Uterus (tissue), 4 donors: Measurements from ENCODE around the gene SCCPDH. TPM values are rescaled to one million over a fixed set of nuclear protein-coding genes. Genes with fewer than 3 reads are reported as not detected.
"Not testable (repeated sequence)": the region's sequence is repeated elsewhere in the genome, so short reads cannot be mapped to it uniquely, and the experiment has no call there.

Source experiments
- DNase-seq, 2 donors: peaks; one replicate each; pipeline ENCODE4 v3.0.0-alpha.2; 2019 to 2020
- H3K27ac ChIP-seq, 2 donors: fragments of 200-600 bp; sonication (generic); 1 replicate in 1 of 2; 2 replicates in 1 of 2; pipeline ENCODE4 v1.5.1; 2016 to 2018
- H3K27me3 ChIP-seq, 2 donors: fragments of 200-600 bp; sonication (generic); one replicate each; pipeline ENCODE4 v1.5.1; 2018 to 2019; ENCODE audit warnings: control low read depth in 1 of 2
- H3K36me3 ChIP-seq, 2 donors: fragments of 200-600 bp; sonication (generic); one replicate each; pipeline ENCODE4 v1.5.1; 2019; ENCODE audit warnings: control low read depth in 1 of 2
- H3K4me1 ChIP-seq, 2 donors: fragments of 200-600 bp; sonication (generic); one replicate each; pipeline ENCODE4 v1.5.1; 2018 to 2019; ENCODE audit warnings: control low read depth in 1 of 2
- H3K4me3 ChIP-seq, 2 donors: fragments of 200-600 bp; sonication (generic); 1 replicate in 1 of 2; 2 replicates in 1 of 2; pipeline ENCODE4 v1.5.1; 2018 to 2019; ENCODE audit warnings: mild to moderate bottlenecking in 1 of 2
- H3K9me3 ChIP-seq, 2 donors: fragments of 200-600 bp; sonication (generic); one replicate each; pipeline ENCODE4 v1.5.1; 2019; ENCODE audit warnings: control low read depth in 1 of 2
- CTCF ChIP-seq, 4 experiments: fragments of 200-600 bp in 2 of 4; fragments of 450-650 bp in 2 of 4; sonication (generic) in 2 of 4; IDR thresholded peaks; one replicate each; pipeline ENCODE4 v1.5.1; 2016 to 2019; ENCODE audit warnings: antibody characterized with exemption in 4 of 4, mild to moderate bottlenecking in 2 of 4, moderate library complexity in 1 of 4
- POLR2A ChIP-seq, 2 donors: fragments of 450-650 bp; IDR thresholded peaks; one replicate each; pipeline ENCODE4 v1.6.1; 2016; ENCODE audit warnings: antibody characterized with exemption in 2 of 2, mild to moderate bottlenecking in 1 of 2, moderate library complexity in 1 of 2
- intact Hi-C: fragments of 100-400 bp; cut with DNase I; formaldehyde crosslinking; loops from one replicate; pipeline ENCODE4 v1.15.1; 2023; ENCODE audit warnings: low total_unique reads
- total RNA-seq, 4 donors: library from RNA; depleted of rRNA in 3 of 4; stranded (reverse); fragments of >200 nt in 3 of 4; gene quantifications; one replicate each; pipeline versions ENCODE4 v1.1.0 to v1.2.4, GENCODE V29; 2014 to 2023
- donor health status: DM: yes; HTN: yes; CAD: no.

Gene SCCPDH
- total RNA-seq, 4 donors from 2014 or later = 12.9 to 53.4 (median 22.1) TPM

GRCh38 chr1:246728311-246728710 is 4.1 kb downstream of the SCCPDH start:
- H3K4me1 ChIP-seq = no peaks in the 10 kb centered on the region
- intact Hi-C loops = no loop called here
- H3K4me3 ChIP-seq = no peak overlapping the region
- H3K36me3 ChIP-seq = no peaks in the 10 kb centered on the region
- H3K27me3 ChIP-seq = no peaks in the 10 kb centered on the region
- no peak for DNase-seq
- TF ChIP-seq CTCF (IDR thresholded peaks at IDR 0.05) (no peak), POLR2A (IDR thresholded peaks at IDR 0.05) (no peak)
- H3K9me3 ChIP-seq = no peaks in the 10 kb centered on the region
- H3K27ac ChIP-seq = no peak overlapping the region

GRCh38 chr1:246729040-246729439 is 4.8 kb downstream of the SCCPDH start:
- H3K36me3 ChIP-seq, DNase-seq, intact Hi-C loops: not testable (repeated sequence)

GRCh38 chr1:246730839-246731238 is 6.6 kb downstream of the SCCPDH start:
- H3K4me1 ChIP-seq = no peaks in the 10 kb centered on the region
- H3K27ac ChIP-seq = no peak overlapping the region
- H3K36me3 ChIP-seq = no peaks in the 10 kb centered on the region
- intact Hi-C loops = no loop called here
- no peaks in the 10 kb centered on the region for H3K27me3 ChIP-seq
- H3K9me3 ChIP-seq = no peaks in the 10 kb centered on the region
- TF ChIP-seq CTCF (IDR thresholded peaks at IDR 0.05) (no peak), POLR2A (IDR thresholded peaks at IDR 0.05) (no peak)
- DNase-seq = no peak
- no peak overlapping the region for H3K4me3 ChIP-seq

More at GRCh38 chr1:246729040-246729439, 4.8 kb downstream of the SCCPDH start:
- not testable (repeated sequence) for H3K4me3 ChIP-seq, H3K9me3 ChIP-seq, H3K27ac ChIP-seq, H3K4me1 ChIP-seq, H3K27me3 ChIP-seq

GRCh38 chr1:246731873-246732272 is 7.7 kb downstream of the SCCPDH start:
- H3K4me3 ChIP-seq, H3K27ac ChIP-seq, H3K36me3 ChIP-seq, H3K27me3 ChIP-seq, DNase-seq, H3K9me3 ChIP-seq, intact Hi-C loops, H3K4me1 ChIP-seq: not testable (repeated sequence)

- Histone ChIP-seq H3K36me3 (no peaks in the 10 kb centered on the region), H3K27ac (no peak overlapping the region), H3K4me3 (no peak overlapping the region), H3K4me1 (no peaks in the 10 kb centered on the region), H3K9me3 (no peaks in the 10 kb centered on the region), H3K27me3 (no peaks in the 10 kb centered on the region)
- TF ChIP-seq POLR2A (IDR thresholded peaks at IDR 0.05) (no peak), CTCF (IDR thresholded peaks at IDR 0.05) (no peak)
- DNase-seq = no peak
- intact Hi-C loops = no loop called here
Observed at GRCh38 chr1:246733704-246734103, 9.5 kb downstream of the SCCPDH start.

- TF ChIP-seq POLR2A (IDR thresholded peaks at IDR 0.05) (no peak), CTCF (IDR thresholded peaks at IDR 0.05) (no peak)
- intact Hi-C loops = no loop called here
- no peak for DNase-seq
- Histone ChIP-seq H3K4me1 (no peaks in the 10 kb centered on the region), H3K27ac (no peak overlapping the region), H3K27me3 (no peaks in the 10 kb centered on the region), H3K4me3 (no peak overlapping the region), H3K9me3 (no peaks in the 10 kb centered on the region), H3K36me3 (no peaks in the 10 kb centered on the region)
Observed at GRCh38 chr1:246734866-246735265, 10.7 kb downstream of the SCCPDH start.
